ENCODE data around the gene RAP1GAP.
"Not testable (repeated sequence)": the region's sequence is repeated elsewhere in the genome, so short reads cannot be mapped to it uniquely, and the experiment has no call there.

The RAP1GAP gene

DNA sequence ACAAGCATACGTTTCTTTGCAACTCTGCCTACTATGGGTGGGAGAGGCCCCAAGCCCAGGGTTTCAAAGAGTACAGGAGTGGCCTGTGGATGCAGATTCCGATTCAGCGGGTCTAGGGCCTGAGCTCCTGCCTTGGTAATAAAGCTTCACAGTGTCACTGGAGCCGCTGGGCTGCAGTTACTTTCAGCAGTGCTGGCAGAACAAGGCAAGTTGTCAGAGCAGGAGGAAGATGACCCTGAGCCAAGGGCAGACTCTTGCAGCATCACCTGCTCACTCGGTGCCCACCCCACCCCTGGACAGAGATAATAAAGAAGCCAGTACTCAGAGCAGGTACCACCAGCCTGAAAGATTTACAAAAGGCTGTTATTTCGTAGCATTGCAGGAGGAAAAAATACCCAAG is 8.0 kb upstream of the RAP1GAP start:
- no peak for DNase-seq (ENCODE audit: low spot score)

DNA sequence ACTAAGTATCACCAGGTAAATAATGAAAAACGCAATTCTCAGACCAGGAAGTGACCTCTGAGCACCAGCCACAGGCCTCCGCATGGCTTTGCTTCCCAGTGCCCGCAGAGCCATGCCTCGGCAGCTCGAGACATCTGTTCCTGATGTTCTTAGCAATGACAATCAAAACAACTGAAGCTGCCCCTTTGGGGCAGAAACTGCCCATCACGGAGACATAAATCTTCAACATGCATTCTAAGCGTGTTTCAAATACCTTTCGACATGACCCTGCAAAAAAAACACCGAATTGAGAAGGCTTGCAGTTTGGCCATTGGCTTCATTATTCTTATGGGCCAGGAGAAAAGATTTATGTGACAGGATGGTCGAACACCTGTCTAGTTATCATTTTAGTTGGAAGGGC is 5.8 kb upstream of the RAP1GAP start:
- DNase-seq (ENCODE audit: low spot score), result no peak

DNA sequence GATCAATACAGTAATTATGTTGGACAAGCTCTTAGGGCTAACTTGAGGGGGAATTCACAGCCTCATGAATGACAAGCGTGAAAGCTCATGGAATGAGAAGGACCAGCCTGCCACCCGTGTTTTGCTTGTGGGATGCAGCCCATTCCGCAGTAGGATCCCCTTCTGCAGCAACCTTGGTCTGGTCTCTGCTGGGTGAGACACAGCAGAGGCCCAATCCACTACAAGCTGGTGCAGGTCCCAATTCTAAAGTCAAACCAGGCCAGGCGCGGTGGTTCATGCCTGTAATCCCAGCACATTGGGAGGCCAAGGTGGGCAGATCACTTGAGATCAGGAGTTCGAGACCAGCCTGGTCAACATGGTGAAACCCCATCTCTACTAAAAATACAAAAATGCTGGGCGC is 4.7 kb upstream of the RAP1GAP start:
- DNase-seq (ENCODE audit: low spot score), result not testable (repeated sequence)

DNA sequence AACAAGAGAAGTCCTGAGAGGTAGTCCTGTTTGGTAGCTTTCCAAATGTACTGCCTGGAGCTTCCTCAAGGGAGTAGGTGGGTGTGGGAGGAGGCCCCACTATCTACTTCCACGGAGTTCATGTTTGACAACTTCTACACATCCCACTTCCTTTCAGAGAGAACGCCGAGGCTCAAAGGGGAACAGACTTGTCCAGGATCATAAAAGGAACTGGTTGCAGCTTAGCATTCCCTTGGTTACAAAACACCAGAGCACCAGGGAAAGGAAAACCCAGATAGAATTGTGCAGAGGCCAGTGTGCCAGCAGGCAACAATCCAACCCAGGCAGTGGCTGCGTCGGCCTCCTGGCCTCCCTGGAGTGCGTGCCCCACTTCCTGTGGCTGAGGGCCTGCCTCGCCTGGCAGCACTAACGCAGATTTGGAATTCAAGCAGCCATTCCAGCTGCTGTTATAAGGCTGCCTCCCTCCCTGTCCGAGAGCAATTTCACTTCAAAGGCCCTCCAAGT is 4.2 kb upstream of the RAP1GAP start:
- DNase-seq (ENCODE audit: low spot score), result no peak

DNA sequence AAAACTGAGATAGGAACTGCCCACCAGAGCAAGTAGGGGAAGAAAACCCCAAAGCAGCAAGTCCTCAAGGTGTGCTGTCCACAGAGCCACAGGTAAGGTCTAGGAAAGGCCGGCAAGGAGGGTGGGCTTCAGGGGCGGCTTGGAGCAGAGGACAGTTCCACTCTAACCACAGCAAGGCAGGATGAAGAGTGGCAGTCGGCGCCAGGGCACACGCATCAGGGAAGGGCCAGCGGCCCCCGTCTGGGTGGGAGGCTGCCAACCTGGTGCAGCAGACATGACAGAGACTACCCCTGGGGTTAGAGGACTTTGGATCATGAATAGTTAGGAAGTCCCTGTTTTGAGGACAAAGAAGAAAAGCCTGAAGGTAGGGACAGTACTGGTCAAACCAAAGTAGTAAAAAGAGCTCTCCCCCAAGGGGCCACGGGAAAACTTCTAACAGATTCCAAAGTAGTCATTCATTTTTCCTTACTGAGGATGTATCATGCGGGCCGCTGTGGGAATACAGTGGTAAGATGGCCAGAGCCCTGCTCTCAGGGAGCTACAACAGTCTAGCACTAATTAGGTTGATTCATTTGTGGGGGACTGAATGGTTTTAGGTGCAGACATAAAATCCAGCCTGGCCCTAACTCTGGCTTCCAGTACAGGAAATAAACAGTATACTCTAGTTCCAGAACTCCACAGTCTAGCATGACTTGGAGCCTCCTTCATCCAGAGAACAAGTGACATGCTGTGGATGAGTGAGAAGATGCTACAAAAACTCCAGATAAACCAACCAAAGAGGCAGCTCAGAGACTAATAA is 3.5 kb upstream of the RAP1GAP start:
- DNase-seq (ENCODE audit: low spot score), result no peak

DNA sequence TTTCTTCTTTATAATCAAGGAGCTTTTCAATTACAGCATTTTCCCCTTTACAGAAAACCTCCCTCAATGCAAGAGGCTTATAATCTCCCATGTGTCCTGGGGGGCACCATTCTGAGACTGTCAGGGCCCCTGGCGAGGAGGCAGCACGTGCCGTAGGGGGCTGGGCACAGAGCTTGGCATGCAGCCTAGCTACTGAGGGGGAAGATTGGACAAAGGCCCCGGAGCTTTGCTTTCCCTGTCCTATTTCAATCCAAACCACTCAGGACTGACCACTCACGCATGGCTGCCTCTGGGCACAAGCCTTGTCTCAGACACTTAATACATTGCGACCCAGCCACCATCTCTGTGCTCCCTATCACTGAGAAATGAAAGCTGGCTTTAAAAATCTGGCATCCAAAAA is 2.8 kb upstream of the RAP1GAP start:
- DNase-seq (ENCODE audit: low spot score), result no peak

DNA sequence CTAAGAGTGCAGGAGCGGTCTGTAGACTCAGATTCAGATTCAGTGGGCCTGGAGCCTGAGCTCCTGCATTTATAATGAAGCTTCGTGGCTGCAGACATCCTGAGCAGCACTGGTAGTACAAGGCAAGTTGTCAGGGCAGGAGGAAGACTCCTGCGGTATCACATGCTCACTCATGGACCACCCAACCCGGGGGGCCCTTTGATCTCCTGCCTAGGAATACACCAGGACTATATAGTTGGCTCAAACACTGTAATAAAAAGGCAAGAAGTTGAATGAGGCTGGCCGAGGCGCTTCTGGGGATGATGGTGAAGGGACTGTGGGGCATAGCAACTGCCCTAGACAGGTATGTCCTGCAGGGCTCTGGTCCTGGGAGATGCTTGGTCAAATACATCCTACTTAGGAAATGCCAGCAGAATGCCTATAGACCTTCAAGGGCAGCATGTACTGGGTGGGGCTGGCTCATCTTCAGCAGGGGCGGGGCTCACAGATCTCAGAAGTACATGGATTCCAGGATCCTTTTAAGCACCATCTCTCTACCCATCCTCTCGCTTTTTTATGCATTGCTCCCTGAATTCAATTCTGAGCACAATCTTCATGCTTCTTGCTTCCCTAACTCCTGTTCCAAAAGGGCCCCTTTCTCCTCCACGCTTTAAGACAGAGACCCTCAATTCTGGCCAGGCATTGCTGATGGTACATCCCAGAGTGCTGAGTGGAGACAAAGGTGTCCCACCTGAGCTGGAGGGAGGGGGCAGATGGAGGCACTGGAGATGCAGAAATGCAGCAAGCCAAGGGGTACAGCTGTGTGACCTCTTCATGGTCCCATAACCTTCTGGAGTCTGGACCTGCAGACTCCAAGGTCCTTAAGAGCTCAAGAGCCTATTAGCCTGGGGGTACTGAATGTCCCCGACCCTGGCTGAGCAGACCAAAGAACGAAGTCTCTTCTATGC is 2.1 kb upstream of the RAP1GAP start:
- DNase-seq (ENCODE audit: low spot score), result no peak

DNA sequence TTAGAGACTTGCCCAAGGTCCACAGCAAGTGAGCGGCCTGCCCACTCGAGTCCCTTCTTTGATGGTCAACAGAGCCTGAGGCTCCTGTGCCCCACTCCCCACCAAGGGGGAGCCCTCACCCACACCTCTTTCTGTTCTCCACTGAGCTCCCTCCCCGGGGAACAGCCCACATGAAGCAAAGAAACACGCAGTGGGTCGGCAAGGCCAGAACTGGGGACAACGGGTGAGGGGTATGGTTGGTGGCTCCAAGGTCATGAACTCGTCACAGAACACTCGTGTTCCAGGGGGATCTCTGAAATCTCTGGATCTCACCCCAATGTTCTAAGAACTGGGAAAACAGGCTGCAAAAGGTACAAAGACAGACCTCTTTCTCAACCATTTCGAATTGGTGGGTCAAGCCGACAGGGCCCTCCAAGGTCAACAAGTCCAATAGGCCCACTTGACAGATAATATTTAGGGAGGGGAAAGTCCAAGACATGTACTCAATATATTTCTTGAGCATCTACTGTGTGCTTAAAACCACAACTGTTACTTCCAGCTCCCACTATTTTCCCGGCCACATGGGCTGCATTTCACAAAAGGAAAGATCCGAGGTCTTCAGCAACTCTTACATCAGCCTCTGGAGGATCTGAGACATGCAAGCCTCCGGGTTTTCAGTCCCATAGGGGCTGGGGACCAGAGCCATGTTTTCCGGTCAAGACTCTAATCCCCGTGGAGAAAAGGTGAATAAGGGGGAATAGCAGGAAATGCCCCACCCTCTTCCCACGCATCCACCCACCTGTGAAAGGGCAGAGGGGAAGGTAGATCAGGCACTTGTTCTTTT is 1.1 kb upstream of the RAP1GAP start:
- no peak for DNase-seq (ENCODE audit: low spot score)

DNA sequence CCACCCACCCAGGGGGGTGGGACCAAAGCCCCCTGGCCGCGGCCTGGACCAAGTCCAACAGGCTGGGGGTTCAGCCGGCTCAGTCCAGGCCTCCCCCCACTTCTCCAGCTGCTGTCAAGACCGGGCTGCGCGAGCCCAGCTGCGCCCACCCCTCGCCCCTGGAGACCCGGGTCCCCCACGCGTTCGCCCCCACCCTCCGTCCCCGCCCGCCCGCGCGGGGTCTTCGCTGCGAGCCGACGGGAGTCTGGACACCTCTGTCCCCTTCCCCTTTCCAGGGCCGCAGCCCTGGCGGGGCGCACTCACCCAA is 253 bp downstream of the RAP1GAP start:
- DNase-seq (ENCODE audit: low spot score), result no peak

DNA sequence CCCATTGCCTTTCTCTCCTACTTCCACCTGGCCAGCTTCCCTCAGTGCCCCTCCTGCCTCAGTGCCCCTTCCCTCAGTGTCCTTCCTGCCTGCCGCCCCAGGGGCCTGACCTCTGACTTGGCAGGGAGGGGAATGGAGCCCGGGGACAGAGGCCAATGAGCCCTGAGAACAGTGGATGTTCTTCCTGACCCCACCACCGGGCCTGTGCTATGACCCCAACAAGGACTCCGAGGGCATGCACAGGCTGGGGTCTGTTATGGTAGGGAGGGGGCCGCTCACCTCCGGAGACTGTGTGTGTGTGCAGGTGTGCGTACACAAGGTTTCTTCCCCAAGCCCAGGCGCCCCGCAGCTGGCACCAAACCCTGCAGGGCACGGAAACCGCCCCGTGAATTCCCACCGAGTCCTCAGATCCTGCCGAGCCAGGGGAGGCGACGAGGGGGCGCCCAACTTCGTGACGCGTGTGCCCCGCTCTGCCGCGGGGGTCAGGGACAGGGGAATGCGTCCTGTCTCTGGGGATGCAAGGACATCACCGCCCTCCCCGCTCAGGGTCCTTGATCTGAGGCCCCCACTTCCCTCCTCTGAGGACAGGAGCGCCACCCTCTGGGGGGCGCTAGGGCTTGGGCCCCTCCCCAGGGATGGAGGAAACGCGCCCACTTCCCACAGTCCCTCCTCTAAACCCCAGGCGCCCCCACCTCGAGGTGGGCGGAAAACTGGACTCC is 766 bp downstream of the RAP1GAP start:
- no peak for DNase-seq (ENCODE audit: low spot score)

DNA sequence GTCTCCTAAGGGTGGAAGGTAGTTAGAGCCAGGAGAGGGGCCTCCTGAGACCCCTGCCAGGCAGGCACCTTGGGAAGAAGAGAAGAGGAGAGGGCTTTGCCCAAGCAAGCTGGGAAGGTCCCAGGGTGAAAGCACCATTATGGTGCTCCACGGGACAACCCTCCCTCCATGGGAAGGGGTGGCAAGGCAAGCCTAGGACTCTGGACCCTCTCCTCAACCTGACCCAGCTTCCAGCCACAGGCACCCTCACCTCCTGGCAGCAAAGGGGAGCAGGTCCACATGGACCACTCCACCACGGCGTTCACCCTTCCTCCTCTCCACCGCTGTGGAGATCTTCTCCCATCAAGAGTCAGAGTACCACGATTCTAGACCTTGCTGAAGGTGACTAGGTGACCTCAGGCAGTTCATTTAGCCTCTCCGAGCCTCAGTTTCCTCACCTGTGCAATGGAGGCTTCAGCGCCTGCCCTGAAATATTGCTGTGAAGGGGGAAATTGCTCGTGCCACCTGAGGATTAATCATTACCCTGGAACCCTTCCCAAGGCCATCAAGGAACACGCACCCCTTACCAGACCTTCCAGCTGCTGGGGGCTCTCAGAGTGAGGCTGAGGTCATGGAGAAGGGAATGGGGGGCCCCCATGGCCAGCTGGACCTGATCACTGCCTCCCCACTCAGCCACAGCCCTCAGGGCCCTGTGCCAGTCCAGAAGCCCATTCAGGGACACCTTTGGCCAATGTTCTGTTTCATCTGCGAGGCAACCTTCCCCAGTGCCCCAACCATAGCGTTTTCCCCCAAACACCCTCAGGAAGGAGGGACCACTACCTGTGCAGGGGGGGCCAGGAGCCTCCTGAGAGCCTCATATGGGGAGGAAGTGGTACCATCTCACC is 1.6 kb downstream of the RAP1GAP start:
- no peak for DNase-seq (ENCODE audit: low spot score)

DNA sequence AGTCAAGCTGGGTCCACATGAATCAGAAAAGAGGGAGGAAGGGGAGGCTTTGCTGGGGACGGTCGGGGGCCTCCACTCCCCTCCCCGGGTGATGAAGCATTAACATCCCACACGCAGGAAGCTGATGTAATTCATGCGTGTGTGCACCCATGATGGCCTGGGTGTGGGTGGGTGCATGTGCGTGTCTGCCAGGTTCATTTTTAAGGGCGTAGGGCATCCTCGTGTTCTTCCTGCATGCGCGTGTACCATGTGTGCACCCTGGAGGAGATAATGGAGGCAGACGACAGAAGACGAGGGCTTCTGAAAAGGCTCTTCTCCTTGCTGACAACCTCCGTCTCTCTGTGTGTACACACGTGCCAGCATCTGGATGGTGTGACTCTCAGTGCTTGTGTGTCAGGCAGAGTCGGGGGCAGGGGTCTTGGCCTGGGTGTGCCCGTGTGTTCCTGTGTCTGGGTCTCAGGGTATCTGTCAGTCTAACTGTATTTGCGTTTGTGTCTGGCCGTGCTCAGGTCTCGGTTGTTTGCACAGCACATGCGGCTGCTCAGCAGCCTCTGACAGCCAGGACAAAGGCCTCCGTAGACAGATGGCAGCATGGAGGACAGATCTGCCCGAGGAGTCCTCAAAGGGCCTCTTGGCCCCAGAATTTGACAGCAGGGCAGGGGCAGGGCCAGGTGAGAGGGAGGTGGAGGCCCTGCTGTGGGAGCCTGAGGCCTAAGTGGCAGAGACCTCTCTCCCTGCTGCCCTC is 2.4 kb downstream of the RAP1GAP start:
- no peak for DNase-seq (ENCODE audit: low spot score)

DNA sequence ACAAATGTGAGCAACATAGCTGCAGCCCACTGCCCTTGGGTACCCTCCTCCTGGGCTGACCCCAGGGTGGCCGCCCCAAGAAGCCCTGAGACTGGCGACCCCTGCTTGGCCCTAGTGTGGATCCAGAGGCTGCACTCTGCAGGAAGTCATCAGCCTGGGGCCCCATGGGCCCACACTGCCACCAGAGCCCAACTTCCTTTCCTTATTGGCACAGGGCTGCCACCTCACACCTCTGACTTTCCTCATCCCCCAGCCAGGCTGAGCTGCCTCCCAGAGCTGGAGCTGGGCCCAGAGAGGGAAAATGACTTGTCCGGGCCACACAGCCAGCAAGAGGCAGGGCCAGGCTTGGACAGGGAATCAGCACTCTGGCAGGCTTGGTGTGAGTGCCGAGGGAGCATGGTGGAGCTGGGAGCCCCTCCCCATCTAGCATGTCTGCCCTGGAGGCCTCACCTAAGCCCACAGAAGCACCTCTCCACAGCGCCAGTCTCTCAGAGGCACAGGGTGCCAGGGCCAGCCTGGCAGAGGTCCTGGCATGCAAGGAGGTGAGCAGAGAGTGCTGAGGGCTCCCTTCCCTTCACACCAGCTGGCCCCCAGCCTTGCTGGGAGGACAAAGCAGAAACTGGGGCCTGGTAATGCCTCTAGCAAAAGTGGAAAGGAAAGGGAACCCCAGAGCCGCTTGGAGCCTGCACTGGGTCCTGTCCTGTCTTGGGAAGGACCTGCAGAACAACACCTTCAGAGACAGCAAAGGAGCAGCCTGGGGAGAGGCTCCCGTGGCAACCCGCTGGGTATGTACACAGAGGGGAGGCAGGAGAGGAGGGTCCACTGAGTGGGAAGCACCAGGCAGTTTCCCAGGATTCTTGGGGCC is 3.2 kb downstream of the RAP1GAP start:
- no peak for DNase-seq (ENCODE audit: low spot score)

DNA sequence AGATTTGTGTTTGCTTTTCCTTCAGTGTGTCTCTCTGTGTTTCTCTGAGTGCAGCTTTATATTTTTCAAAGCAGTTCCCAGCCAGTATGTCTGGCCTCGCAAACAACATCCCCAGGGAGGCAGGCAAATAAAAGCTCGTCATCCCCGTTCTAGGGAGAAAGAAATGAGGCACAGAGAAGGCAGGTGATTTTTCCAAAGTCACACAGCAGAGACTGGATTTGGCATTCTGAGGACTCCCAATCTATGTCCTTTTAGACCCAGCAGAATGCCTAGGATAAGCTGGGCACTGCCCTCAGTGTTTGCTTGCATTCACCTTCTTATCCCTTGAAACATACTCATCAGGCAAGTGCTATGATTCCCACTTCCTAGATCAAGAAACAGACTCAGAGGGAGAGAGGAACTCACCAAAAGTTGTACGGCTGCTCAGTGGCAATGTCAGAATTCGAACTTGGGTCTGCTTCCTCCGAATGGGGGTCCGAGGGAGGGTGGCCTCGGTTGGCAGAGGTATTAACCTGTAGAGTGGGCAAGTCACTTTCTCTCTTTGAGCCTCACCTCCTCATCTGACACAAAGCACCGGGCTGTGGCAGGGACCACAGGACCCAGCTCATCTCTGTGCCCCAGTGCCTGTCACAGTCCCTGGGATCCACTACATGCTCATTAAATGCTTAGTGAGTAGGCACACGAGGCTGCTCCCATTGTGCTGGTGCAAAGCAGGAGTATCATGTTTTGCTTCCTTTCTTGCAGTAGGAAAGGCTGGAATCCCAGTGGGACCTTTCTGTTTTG is 4.2 kb downstream of the RAP1GAP start:
- no peak for DNase-seq (ENCODE audit: low spot score)

DNA sequence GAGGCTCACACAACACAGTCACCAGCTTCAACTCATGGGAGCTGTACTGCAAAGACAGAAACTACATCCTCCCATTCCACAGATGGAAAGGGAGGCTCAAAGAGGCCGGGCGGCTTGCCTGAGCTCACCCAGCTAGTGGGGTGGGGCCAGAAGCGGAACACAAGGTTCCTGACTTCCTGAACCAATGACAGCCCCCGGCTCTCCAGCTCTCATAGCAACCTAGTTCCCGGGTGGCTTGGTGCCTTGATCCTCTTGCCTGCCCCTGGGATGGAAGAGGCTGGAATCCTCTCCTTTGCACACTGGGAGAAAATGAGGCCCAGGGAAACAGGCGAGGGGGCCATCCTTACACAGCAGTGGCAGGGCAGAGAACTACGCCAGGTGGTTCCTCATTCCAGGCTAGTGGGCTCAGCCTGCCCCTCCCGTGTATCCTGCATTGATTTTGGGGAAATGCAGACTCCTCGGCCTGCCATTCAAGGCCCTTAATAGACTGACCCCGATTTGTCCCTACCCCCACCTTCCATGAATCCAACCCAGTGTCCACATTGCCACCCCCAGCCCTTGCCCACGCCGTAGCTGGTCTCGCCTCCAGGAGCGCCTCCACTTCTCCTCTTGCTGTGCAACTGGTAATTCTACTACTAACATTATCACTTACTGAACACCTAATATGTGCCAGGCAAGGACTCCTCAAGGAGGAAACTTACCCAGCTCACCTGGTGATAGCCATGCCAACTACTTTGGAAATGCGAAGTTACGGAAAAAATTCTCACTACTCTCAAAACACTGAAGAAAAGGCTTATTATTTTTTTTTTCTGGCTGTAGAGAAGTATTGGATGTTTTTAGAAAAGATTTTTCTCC is 5.0 kb downstream of the RAP1GAP start:
- no peak for DNase-seq (ENCODE audit: low spot score)

DNA sequence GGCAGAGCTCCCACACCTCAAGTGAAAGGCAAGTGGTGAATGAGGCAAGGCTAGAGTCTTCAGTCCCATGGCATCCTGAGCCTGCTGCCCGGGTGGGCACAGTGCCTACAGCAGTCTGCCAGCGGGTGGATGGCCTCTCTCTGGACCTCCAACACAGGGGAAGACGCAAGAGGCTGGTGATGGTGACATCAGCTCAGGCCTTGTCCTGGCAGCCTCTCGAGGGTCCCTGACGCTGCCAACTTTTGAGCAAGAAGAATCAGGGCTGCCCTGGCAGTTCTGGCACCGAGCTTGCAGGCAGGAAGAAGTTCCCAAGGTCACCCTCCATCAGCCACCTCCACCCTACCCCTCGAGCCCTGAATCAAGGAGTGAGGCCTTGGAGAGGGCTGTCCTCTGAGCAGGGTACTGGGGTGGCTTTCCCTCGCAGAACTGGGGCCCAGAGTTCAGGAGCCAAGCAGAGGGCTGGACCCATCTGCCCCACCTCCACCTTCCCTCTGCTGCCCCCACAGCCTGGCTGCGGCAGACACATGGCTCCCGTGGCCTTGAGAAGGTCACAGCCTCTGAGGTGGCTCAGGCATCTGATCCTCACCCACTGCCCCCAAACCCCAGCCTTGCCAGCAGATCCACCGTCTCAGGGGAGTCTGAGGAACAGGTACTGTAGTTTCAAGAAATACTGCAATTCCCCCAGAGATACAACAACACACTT is 5.8 kb downstream of the RAP1GAP start:
- DNase-seq (ENCODE audit: low spot score), result no peak
